22Rv1 (cell line): Measurements from ENCODE around the gene PTH2R.
A peak's percentile ranks its signal among the peaks of the same experiment; 100 is the strongest.

ENCODE experiments used
- H3K27ac ChIP-seq: fragments of 450-650 bp; 2 replicates; pipeline ENCODE4 v1.5.1; 2017
- CTCF ChIP-seq: fragments of 450-650 bp; IDR thresholded peaks from 2 replicates; pipeline ENCODE4 v1.5.1; 2017; ENCODE audit warnings: mild to moderate bottlenecking
- ZFX ChIP-seq: fragments of 450-650 bp; IDR thresholded peaks from 2 replicates; pipeline ENCODE4 v1.6.1; 2017; ENCODE audit warnings: antibody characterized with exemption, borderline replicate concordance

The PTH2R gene

GRCh38 chr2:208489687-208490086 is 83.1 kb downstream of the PTH2R start:
- TF ChIP-seq ZFX = no peak
- peak; percentile 37 for TF ChIP-seq CTCF
- H3K27ac ChIP-seq = 0 out of 2 replicates have a peak overlapping the region, but pooled peaks have one; percentile 2

GRCh38 chr2:208490492-208490891 is 83.9 kb downstream of the PTH2R start:
- TF ChIP-seq ZFX (no peak), CTCF (no peak)
- 0 out of 2 replicates have a peak overlapping the region, but pooled peaks have one; percentile 2 for H3K27ac ChIP-seq

GRCh38 chr2:208491641-208492040 is 85.0 kb downstream of the PTH2R start:
- no peak overlapping the region for H3K27ac ChIP-seq
- TF ChIP-seq ZFX (no peak), CTCF (no peak)

GRCh38 chr2:208492069-208492468 is 85.5 kb downstream of the PTH2R start:
- no peak overlapping the region for H3K27ac ChIP-seq
- TF ChIP-seq CTCF = no peak
- TF ChIP-seq ZFX = no peak

- no peak for TF ChIP-seq CTCF
- TF ChIP-seq ZFX = no peak
- H3K27ac ChIP-seq = no peak overlapping the region
Measured at GRCh38 chr2:208493186-208493585, 86.6 kb downstream of the PTH2R start.

GRCh38 chr2:208496129-208496528 is 89.5 kb downstream of the PTH2R start:
- no peak overlapping the region for H3K27ac ChIP-seq

GRCh38 chr2:208501206-208501605 is 94.6 kb downstream of the PTH2R start:
- no peak overlapping the region for H3K27ac ChIP-seq
- TF ChIP-seq CTCF (no peak), ZFX (no peak)

More at GRCh38 chr2:208496129-208496528, 89.5 kb downstream of the PTH2R start:
- TF ChIP-seq ZFX (no peak), CTCF (no peak)
